Endothelial cell of umbilical vein (primary cell): Measurements from ENCODE around the gene GRID2. TPM values are rescaled to one million over a fixed set of nuclear protein-coding genes. Genes with fewer than 3 reads are reported as not detected.

Experiments used
- BruUV-seq: library from RNA; stranded (reverse); fragments of 400-500 nt; replicated peaks from 2 replicates; lab custom pipeline; 2021; lab: Mats Ljungman, UMichigan
- CTCF ChIA-PET: fragments of 300-600, 350-600 bp; sonication (Branson Sonifier 250); formaldehyde crosslinking; loops from one replicate; lab custom pipeline; 2021; ENCODE audit warnings: antibody characterized with exemption, inconsistent platforms; lab: Charles Lee
- POLR2A ChIA-PET: fragments of 300-600, 350-600 bp; sonication (Branson Sonifier 250); formaldehyde crosslinking; loops from one replicate; lab custom pipeline; 2021; ENCODE audit warnings: antibody characterized with exemption, inconsistent platforms; lab: Charles Lee
- DNase-seq: peaks from one replicate; pipeline ENCODE4 v3.0.0-alpha.2; 2011; ENCODE audit warnings: low read depth, low spot score
- FAIRE-seq: peaks from 2 replicates; lab custom pipeline; 2011; peaks lifted over from hg19 to GRCh38; lab: Jason Lieb, UNC
- H2AFZ ChIP-seq: 2 replicates; pipeline ENCODE4 v1.6.0; 2012; ENCODE audit warnings: low read depth, low read length, control low read depth, inconsistent platforms
- H3K27ac ChIP-seq: 2 replicates; pipeline ENCODE4 v1.5.1; 2011; ENCODE audit warnings: low read depth, mild to moderate bottlenecking, control low read depth, low read length, moderate library complexity; ENCODE audit not compliant: insufficient read depth
- H3K27me3 ChIP-seq, 2 experiments: 2 replicates each; pipeline versions ENCODE4 v1.6.0 to v1.6.1; 2011; ENCODE audit warnings: low read length in 2 of 2, mixed read lengths in 1 of 2; ENCODE audit not compliant: control insufficient read depth in 2 of 2, insufficient read depth in 2 of 2
- H3K36me3 ChIP-seq, 2 experiments: 2 replicates in 1 of 2; 3 replicates in 1 of 2; pipeline ENCODE4 v1.5.1; 2011; ENCODE audit warnings: low read length in 2 of 2, mild to moderate bottlenecking in 1 of 2, moderate library complexity in 1 of 2; ENCODE audit not compliant: control insufficient read depth in 2 of 2, insufficient read depth in 2 of 2; ENCODE audit errors: extremely low read depth in 1 of 2
- H3K4me1 ChIP-seq: 3 replicates; pipeline ENCODE4 v1.5.1; 2011; ENCODE audit warnings: mild to moderate bottlenecking, low read length; ENCODE audit not compliant: control insufficient read depth, insufficient read depth; ENCODE audit errors: extremely low read depth
- H3K4me2 ChIP-seq: 2 replicates; pipeline ENCODE4 v1.6.1; 2011; ENCODE audit warnings: low read length, control low read depth, mixed read lengths; ENCODE audit not compliant: insufficient read depth
- H3K4me3 ChIP-seq, 3 experiments: fragments of 200-600 bp in 1 of 3; sonication (generic), shearing (Covaris generic) in 1 of 3; replicated peaks in 1 of 3; 2 replicates each; pipeline ENCODE4 v1.5.1; 2011 to 2016; ENCODE audit warnings: control low read depth in 3 of 3, low read length in 3 of 3, mild to moderate bottlenecking in 2 of 3, inconsistent platforms in 1 of 3, low read depth in 1 of 3, moderate library complexity in 1 of 3; ENCODE audit not compliant: insufficient read depth in 1 of 3
- H3K79me2 ChIP-seq: 2 replicates; pipeline ENCODE4 v1.6.0; 2012; ENCODE audit warnings: low read length, inconsistent platforms; ENCODE audit not compliant: control insufficient read depth, insufficient read depth
- H3K9ac ChIP-seq: replicated peaks from 2 replicates; pipeline ENCODE3; 2011; ENCODE audit warnings: low read length, control low read depth; ENCODE audit not compliant: insufficient read depth; ENCODE audit errors: extremely low read depth
- H3K9me1 ChIP-seq: replicated peaks from 3 replicates; pipeline ENCODE4 v1.6.0; 2011; ENCODE audit warnings: mild to moderate bottlenecking, low read length; ENCODE audit not compliant: control insufficient read depth, insufficient read depth; ENCODE audit errors: extremely low read depth
- H3K9me3 ChIP-seq: replicated peaks from 2 replicates; pipeline ENCODE4 v1.5.1; 2012; ENCODE audit warnings: low read length, inconsistent platforms; ENCODE audit not compliant: control insufficient read depth, insufficient read depth
- H4K20me1 ChIP-seq: replicated peaks from 2 replicates; pipeline ENCODE3; 2011; ENCODE audit warnings: mild to moderate bottlenecking, low read length; ENCODE audit not compliant: control insufficient read depth, insufficient read depth; ENCODE audit errors: extremely low read depth
- EZH2 ChIP-seq: IDR thresholded peaks from 2 replicates; pipeline ENCODE4 v1.6.1; 2012; ENCODE audit warnings: borderline replicate concordance, low read depth, mild to moderate bottlenecking, moderate library complexity, low read length, inconsistent platforms; ENCODE audit not compliant: severe bottlenecking
- FOS ChIP-seq: IDR thresholded peaks from 2 replicates; pipeline ENCODE4 v1.6.1; 2011; ENCODE audit warnings: mild to moderate bottlenecking, low read length, moderate library complexity, borderline replicate concordance; ENCODE audit not compliant: insufficient read depth
- GATA2 ChIP-seq: IDR thresholded peaks from 2 replicates; pipeline ENCODE4 v1.7.0; 2011; ENCODE audit warnings: low read depth, mild to moderate bottlenecking, moderate library complexity, mixed read lengths, low read length; ENCODE audit not compliant: insufficient read length, insufficient read depth
- JUN ChIP-seq: IDR thresholded peaks from 2 replicates; pipeline ENCODE4 v1.6.1; 2011; ENCODE audit warnings: borderline replicate concordance, low read depth; ENCODE audit not compliant: insufficient read length, insufficient read depth
- MYC ChIP-seq: IDR thresholded peaks from one replicate; pipeline ENCODE4 v1.6.1; 2011; ENCODE audit warnings: mild to moderate bottlenecking, low read depth, low read length
- POLR2A ChIP-seq: IDR thresholded peaks from 2 replicates; pipeline ENCODE4 v1.6.1; 2012; ENCODE audit warnings: low read depth, mild to moderate bottlenecking, control low read depth, low read length
- POLR2AphosphoS5 ChIP-seq: IDR thresholded peaks from 2 replicates; pipeline ENCODE4 v1.6.1; 2012; ENCODE audit warnings: low read depth, mild to moderate bottlenecking, control low read depth, low read length, moderate library complexity; ENCODE audit not compliant: insufficient read depth
- dilution Hi-C: fragments of 300-500 bp; cut with MboI; formaldehyde crosslinking; loops from one replicate; pipeline ENCODE4 v1.15.0; 2019; ENCODE audit warnings: low sequenced_read_pairs; ENCODE audit not compliant: extremely low pct_ligation_motif_present
- intact Hi-C: fragments of 100-400 bp; cut with micrococcal nuclease; formaldehyde crosslinking; loops from one replicate; pipeline ENCODE4 v1.10.0; 2022
- polyA plus RNA-seq, 4 experiments: library from polyadenylated mRNA; depleted of rRNA in 3 of 4; stranded (reverse) in 3 of 4; unstranded in 1 of 4; fragments of >200 nt; gene quantifications; 2 replicates each; pipeline versions ENCODE4 v1.2.1 to v1.2.3, GENCODE V29; 2011 to 2012; ENCODE audit warnings: missing spikeins in 1 of 4
- total RNA-seq: library from RNA; stranded (reverse); gene quantifications from 2 replicates; pipeline ENCODE4 v1.2.3, GENCODE V29; 2021
- TF ChIP-seq, protein P1 (sequence below), 2 donors: IDR thresholded peaks; 1 replicate in 1 of 2; 2 replicates in 1 of 2; pipeline ENCODE4 v1.5.1; 2011; ENCODE audit warnings: low read length in 2 of 2, mild to moderate bottlenecking in 2 of 2, moderate library complexity in 2 of 2, control low read depth in 1 of 2, inconsistent platforms in 1 of 2, low read depth in 1 of 2; ENCODE audit not compliant: insufficient read depth in 1 of 2; ENCODE audit errors: extremely low read depth in 1 of 2
- TF ChIP-seq, protein P2 (sequence below): IDR thresholded peaks from 2 replicates; pipeline ENCODE4 v1.6.1; 2011; ENCODE audit not compliant: insufficient read depth, insufficient read length

Gene GRID2
- total and polyA plus RNA-seq, 2 donors (not counting 3 experiments of a cell fraction or from before 2014, with no cell fraction given), result not detected

DNA sequence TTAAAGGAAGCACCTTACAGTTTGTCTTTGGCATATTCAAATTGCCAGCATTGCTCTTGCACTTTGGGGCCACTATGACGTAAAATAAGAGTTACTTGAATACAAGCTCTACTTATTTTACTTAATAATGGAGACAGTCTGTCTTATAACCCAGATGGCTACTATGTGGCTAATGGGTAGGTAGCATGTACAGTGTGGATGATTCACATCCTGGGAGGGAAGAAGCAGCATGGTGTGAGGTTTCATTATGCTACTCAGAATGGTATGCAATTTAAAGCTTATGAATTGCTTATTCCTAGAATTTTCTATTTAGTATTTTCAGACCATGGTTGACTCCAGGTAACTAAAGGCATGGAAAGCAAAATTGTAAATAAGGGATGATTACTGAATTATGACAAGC lies 763.0 kb downstream of the GRID2 start:
- no peaks in the 10 kb centered on the region for H4K20me1 ChIP-seq
- H3K79me2 ChIP-seq, result no peaks in the 10 kb centered on the region
- H3K4me2 ChIP-seq, result no peak overlapping the region
- dilution Hi-C loops, result no loop called here
- no peaks in the 10 kb centered on the region for H3K9me3 ChIP-seq
- DNase-seq, result no peak
- H3K4me1 ChIP-seq, result no peaks in the 10 kb centered on the region
- H3K4me3 ChIP-seq, result no peak overlapping the region
- no peak for TF ChIP-seq MYC
- TF ChIP-seq, protein P1, sequence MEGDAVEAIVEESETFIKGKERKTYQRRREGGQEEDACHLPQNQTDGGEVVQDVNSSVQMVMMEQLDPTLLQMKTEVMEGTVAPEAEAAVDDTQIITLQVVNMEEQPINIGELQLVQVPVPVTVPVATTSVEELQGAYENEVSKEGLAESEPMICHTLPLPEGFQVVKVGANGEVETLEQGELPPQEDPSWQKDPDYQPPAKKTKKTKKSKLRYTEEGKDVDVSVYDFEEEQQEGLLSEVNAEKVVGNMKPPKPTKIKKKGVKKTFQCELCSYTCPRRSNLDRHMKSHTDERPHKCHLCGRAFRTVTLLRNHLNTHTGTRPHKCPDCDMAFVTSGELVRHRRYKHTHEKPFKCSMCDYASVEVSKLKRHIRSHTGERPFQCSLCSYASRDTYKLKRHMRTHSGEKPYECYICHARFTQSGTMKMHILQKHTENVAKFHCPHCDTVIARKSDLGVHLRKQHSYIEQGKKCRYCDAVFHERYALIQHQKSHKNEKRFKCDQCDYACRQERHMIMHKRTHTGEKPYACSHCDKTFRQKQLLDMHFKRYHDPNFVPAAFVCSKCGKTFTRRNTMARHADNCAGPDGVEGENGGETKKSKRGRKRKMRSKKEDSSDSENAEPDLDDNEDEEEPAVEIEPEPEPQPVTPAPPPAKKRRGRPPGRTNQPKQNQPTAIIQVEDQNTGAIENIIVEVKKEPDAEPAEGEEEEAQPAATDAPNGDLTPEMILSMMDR (IDR thresholded peaks at IDR 0.05; ENCODE audit: extremely low read depth in 1 of 2, insufficient read depth in 1 of 2, low read depth in 1 of 2, low read length in 2 of 2), result no peak
- no peak for TF ChIP-seq FOS
- TF ChIP-seq POLR2A, result no peak
- TF ChIP-seq POLR2AphosphoS5, result no peak
- no peak for TF ChIP-seq JUN
- no peak for TF ChIP-seq GATA2
- TF ChIP-seq, protein P2, sequence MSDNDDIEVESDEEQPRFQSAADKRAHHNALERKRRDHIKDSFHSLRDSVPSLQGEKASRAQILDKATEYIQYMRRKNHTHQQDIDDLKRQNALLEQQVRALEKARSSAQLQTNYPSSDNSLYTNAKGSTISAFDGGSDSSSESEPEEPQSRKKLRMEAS, result no peak
- no peak for TF ChIP-seq EZH2
- ChIA-PET POLR2A (no interaction called here), CTCF (no interaction called here)
- no peaks in the 10 kb centered on the region for H3K27me3 ChIP-seq
- intact Hi-C loops, result no loop called here
- FAIRE-seq, result no peak
- BruUV-seq, result no TSS peak
- no peak overlapping the region for H2AFZ ChIP-seq
- no peak overlapping the region for H3K9ac ChIP-seq
- no peak overlapping the region for H3K27ac ChIP-seq
- H3K36me3 ChIP-seq, result no peaks in the 10 kb centered on the region
- no peaks in the 10 kb centered on the region for H3K9me1 ChIP-seq
